ENCODE data around the gene NDUFA6.

The NDUFA6 gene

DNA sequence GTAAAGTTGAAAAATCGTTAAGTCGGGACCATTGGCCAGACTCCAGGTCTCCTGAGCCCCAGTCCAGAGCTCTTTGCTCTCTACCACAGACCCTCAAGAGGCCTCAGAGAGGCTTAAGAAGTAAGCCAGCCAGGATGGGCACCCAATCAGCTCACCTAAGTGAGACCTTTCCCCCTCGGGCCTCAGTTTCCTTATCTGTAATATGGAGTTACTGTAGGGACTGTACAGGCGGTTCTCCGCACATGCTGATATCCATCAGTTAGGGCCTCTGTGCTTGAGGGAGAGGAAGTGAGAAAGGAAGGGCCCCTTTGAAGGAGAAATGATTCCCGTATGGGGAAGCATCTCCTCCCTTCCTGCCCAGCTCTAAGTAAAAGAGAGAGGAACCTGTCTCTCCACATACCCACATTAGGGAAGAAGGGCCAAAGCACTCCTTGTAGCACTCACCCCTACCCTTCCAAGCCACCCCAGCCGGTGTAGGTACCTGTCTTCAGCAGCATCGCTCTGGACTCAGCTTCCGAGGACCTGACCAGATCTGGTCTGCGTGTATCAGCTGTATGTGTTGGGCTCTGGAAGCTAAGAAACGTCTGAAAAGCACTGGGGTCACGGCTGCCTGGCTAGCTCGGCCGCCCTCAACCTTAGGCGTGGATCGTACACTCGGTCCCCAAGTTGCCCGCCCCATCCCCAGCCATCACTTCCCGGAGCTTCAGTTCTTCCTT lies 20.6 kb downstream of the NDUFA6 start:
- no peak for DNase-seq

DNA sequence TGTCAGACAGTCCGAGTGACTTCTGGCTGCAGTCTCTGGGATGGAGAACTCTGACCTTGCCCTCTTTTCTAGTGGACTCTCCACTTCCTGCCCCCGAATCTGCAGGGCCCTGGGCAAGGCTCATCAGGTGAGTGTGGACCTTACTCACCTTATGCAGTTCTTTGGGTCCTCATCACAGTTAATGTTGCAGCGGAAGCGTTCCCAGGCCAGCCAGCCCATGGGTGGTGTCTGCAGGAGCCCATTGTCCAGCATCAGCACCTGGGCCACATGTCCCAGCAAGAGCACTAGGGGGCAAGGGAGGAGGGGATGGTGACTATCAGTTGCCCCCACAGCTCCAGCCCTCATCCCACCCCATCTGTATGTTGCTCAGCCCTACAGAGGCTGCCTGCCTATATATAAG lies 22.3 kb downstream of the NDUFA6 start:
- DNase-seq = no peak

DNA sequence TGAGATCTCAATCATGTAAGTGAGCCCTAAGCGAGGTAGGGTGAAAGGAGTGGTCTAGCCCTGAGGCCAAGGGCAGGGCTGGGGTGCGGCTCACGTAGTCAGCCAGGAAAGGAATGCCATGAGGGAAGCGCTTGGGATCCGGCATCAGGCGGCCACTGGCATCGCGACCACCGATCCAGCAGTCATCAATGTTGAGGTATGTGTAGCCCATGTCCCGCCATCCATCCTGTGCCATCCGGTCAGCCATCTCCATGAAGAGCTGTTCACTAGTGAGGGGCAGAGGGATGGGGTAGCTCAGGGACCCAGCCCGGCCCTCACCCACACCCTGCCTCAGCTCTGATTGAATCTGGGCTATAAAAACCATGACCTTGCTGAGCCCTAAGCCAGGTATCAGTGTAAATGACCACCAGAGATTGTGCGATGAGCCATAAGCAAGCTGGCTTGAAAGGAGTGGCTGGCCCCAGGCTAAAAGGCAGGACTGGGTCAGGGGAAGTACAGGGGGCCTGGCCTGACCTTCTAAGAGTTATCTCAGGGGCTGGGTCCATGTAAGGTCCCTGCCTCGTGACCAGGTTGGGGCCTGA lies 22.8 kb downstream of the NDUFA6 start:
- no peak for DNase-seq

DNA sequence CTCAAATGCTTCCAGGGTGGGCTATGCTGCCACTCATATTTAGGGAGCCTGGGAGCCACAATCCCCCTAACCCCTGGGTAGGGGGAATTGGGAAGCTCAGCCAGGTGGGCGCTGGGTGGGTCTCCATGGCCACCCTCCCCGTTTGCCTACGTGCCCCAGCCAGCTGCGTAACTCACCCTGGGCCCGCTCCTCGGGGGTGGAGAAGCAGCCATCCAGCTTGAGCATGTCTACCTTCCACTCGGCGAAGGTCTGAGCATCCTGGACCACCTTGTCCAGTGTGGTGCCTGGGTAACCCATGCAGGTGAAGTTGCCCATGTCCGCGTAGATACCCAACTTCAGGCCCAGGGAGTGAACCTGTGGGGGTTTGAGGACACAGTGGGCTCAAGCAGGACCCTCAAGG lies 23.6 kb downstream of the NDUFA6 start:
- no peak for DNase-seq

DNA sequence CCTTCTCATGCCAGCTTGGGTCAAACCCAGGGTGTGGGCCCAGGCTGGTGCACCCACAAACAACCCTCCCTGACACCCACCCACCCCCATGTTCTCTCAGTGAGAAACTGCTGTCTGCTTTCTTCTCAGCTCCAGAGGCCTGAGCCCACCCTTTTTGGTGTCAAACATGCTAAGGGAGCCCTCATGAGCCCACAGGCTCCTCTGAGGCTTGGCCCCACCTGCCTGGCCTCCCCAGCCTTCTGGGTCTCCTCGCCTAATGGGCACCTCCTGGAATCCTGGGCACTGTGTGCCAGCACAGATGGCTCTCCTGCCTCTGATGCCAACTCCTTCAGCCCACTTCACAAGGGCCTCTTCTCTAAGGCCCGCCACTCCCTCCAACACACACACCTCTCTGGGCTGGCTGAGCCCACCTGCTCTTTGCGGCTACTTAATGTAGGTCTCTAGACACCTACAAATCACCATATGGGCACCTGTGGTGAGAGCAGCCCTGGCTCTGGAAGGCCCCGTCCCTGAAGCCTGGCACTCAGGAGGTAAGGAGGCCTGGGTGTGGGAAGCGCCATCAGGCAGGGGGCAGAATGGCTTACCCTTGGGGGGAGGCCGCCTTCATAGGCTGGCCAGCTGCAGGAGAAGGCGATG lies 24.3 kb downstream of the NDUFA6 start:
- no peak for DNase-seq

DNA sequence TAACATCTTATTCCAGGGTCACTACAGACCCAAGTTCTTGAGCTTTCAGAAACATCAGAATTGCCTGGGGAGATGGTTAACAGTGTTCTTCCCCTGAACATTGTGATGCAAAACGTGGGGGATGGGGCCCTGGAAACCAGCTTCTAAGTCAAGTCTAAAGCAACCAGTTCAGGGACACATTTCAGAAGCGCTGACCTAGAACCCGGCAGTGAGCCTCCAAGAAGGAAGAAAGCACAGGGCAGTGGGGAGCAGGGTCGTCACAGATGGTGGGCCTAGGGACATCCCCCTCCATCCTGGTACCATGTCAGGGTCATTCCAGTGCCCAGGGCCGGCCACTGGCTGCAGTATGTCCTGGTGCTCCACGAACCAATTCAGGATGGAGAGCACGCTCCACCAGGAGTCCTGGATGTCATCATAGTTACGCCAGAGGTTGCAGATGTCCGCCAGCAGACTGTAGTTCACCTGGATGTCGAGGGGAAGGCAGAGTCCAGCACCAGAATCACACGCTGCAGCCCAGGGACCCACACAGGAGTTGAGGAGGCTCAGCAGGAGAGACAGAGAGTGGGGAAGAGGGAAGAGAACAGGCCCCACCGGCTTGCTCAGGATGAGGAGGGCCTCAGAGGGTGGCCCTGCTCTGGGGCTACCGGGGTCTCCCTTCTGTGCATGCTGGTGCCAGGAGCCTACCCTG lies 25.0 kb downstream of the NDUFA6 start:
- DNase-seq = no peak

DNA sequence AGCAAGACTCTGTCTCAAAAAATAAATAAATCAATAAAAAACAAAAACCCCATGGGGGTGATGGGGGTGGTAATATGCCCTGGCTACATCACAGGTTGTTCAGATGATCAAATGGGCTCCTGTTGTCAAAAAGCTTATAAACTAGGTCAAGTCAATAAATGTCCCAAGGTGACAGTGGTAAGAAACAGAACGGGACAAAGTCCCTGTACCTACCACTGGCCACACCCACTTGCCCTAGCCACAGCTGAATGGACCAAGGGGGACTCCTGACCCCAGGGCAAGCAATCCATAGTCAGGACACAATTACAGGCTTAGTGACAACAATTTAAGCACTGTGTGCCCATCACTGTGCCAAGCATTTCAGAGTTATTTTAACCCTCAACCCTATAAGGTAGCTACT lies 25.9 kb downstream of the NDUFA6 start:
- no peak for DNase-seq

DNA sequence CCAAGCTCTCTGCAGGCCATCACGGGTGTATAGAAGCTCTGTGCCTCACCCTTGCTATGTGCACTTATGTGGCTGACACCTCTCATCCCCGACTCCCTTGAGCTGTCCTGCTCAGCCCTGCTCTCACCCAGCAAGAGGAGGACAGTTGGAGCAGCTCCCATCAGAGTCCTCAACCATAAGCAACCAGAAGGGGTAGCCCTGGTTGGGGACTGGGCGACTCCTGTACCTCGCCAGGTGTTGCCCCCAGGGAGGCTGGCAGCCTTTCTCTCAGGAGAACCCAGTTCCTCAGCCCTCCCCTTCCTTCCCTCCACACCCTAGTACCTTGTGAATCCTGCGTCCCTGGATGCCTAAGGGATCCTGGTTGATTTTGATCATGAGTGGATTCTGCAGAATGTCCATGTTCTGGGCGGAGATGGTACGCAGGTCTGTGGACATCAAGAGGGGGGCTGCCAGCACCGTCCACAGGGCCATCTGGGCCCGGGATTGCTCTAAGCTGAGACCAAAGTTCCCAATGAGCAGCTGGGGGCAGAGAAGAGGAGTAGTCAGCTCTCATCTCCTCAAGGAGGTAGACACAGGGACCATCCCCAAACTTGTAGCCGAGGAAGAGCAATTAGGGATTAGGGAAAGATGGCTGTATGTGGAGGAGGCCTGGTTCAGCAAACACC lies 27.9 kb downstream of the NDUFA6 start:
- DNase-seq = no peak

DNA sequence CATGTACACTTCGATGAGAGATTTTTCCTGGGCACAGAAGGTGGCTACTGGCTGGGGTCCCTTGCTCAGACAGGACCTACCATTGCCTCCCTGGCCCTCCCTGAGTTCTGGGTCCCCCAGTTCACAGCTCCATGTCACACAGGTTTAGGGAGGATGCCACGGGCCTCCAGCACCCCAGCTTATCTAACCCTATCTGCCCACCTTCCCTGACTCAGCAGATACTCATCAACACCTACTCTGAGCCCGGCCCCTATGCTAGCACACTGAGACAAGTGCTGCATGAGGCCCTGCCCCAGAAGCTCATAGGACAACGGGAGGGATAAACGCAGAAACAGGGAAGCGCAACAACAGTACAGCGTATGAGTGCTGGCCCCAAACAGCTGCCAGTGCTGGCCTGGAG lies 29.5 kb downstream of the NDUFA6 start:
- DNase-seq = no peak

DNA sequence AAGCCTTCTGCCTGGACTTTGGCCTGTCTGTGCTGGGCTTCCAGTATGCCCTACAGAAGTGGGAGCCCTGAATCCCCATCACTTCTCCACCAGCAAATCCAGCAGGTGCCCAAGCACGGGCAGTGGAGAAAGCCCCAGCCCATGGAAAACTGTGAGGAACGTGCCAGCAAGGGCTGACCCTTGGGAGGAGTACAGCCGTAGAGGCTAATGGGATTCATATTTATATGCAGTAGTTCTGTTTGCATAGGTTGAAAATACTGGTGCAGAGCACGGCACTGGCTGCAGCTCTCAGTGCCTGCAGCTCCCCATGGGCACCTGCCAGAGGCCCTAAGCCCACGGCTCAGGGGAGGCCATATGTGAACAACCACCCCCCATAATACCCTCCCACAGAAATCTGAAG lies 30.1 kb downstream of the NDUFA6 start:
- no peak for DNase-seq

DNA sequence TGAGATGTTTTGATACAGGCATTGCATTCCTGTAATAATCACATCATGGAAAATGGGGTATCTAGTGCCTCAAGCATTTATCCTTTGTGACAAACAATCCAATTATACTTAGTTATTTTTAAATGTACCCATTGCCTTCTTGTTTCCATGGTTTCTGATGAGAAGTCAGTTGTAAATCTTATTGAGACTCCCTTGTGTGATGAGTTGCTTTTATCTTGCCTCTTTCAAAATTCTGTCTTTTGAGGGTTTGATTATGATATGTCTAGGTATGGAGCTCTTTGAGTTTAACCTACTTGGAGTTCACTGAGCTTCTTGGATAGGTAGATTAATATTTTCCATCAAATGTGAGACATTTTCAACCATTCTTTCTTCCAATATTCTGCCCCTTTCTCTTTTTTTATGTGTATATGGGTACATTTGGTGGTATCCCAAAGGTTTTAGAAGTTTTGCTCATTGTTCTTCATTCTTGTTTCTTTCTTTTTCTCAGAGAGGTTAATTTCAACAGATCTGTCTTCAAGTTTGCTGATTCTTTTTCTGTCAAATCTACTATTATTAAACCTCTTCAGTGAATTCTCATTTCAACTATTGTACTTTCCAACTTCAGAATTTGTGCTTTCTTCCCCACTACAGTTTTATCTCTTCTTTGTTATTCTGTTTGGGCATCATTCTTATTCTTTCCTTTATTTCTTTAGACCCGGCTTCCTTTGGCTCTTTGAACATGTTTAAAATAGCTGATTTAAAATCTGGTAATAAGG lies 33.6 kb downstream of the NDUFA6 start:
- DNase-seq = no peak

DNA sequence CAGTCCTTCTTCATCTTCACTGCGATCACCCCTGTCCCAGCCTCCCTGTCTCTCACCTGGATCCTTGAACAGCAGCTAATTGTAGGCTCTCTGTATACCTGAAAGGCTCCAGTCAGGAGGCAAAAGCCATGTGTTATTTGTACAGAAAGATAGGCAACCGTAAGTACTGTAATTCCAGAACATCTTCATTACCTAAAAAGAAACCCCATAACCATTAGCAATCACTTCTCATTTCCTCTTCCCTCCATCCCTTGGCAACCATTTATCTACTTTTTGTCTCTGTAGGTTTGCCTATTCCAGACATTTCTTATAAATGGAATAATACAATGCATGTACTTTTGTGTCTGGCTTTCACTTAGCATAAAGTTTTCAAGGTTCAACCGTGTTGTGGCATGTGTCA lies 37.8 kb downstream of the NDUFA6 start:
- no peak for DNase-seq

DNA sequence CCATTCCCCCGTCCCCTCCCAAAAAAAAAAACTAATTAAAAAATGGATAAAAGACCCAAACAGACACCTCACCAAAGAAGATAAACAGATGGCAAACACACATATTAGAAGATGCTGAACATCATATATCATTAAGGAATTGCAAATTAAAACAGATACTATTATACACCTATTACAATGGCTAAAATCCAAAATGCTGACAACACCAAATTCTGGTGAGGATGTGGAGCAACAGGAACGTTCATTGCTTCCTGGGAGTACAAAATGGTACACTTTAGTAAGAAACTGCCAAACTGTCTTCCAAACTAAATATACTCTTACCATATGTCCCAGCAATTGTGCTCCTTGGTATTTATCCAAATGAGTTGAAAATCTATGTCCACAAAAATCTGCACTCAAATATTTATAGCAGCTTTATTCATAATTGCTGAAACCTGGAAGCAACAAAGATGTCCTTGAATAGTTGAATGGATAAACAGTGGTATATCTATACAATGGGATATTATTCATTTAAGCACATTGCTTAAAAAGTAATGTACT lies 39.9 kb downstream of the NDUFA6 start:
- DNase-seq = no peak

DNA sequence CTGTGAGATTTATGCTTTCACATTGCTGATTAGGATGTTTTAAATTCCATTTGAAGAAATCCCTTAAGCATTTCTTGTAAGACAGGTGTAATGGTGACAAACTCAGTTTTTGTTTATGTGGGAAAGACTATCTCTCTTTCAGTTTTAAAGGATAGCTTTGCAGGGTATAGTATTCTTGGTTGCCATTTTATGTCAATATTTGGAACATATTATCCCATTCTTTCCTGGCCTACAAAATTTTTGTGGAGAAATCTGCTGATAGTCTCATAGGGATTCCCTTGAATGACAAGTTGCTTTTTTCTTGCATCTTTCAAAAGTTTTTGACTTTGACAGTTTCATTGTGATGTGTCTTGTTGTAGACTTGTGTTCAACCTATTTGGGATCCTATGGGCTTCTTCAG lies 48.8 kb downstream of the NDUFA6 start:
- no peak for DNase-seq

DNA sequence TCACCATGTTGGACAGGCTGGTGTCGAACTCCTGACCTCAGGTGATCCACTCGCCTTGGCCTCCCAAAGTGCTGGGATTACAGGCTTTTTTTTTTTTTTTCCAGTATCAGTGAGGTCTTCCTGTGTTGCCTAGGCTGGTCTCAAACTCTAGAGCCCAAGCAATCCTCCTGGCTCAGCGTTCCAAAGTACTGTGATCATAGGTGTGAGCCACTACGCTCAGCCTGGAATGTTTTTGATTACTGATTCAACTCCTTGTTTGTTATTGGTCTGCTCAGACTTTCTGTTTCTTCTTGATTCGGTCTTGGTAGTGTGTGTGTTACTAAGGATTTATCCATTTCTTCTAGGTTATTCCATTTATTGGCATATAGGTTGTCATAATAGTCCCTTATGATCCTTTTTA lies 51.3 kb downstream of the NDUFA6 start:
- no peak for DNase-seq

All from midbrain (tissue), 1 donor.